Cardiac septum (tissue), 1 donor: Measurements from ENCODE around the gene METTL15. TPM values are rescaled to one million over a fixed set of nuclear protein-coding genes. Genes with fewer than 3 reads are reported as not detected.
"Not testable (repeated sequence)": the region's sequence is repeated elsewhere in the genome, so short reads cannot be mapped to it uniquely, and the experiment has no call there.

ENCODE experiments used
- DNase-seq: peaks from one replicate; pipeline ENCODE4 v3.0.0-alpha.2; 2020; ENCODE audit warnings: low spot score
- intact Hi-C: fragments of 100-400 bp; cut with DNase I; formaldehyde crosslinking; loops from one replicate; pipeline ENCODE4 v1.14.0; 2022
- total RNA-seq: library from RNA; stranded (reverse); fragmentation: NEBNext Ultra II Directional; extraction: Animal tissue kit (Norgen Biotek cat#: 25700); gene quantifications from one replicate; pipeline ENCODE4 v1.2.1, GENCODE V29; 2021
- donor health status: DM: no; HTN: no; CAD: no.

Gene METTL15
- total RNA-seq, 1 donor from 2014 or later: 10.9 TPM

DNA sequence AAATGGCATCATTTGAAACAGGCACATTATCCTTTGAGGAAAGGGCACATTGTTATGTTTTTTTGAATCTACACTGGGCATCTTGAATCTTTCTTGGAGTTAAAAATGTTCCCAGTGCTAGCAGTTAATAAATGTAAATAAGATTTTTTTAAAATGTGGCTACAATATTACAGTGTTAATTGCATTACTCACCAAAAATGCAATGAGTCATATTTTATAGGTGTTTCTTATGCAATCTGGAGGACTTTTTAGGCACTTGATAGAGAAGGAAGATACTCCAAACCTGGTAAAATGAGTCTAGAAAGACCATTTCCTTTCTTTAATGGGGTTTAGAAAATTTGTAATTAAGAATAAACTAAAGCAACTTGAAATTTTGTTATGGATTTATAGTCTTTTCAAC is 238.0 kb downstream of the METTL15 start:
- no peak for DNase-seq

DNA sequence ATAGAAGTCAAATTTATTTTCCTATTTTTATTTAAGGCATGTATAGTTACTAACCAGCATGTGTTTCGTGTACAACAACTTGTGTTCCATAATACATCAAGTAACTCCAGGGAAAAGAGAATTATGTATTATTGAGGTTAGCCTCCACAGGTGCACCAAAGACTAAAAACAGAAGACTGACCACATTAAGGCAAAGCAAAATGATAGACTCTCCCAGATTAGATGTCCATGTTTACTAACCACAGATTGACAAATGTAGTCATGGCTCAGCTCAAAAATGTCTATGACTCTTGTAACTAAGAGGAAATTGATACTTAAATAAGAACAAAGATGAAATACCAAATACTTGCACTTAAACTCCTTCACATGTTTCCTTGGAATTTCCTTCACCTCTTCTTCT is 238.5 kb downstream of the METTL15 start:
- intact Hi-C loops: no loop called here
- DNase-seq: no peak

More for the DNA sequence above, 238.0 kb downstream of the METTL15 start:
- intact Hi-C loops: no loop called here

DNA sequence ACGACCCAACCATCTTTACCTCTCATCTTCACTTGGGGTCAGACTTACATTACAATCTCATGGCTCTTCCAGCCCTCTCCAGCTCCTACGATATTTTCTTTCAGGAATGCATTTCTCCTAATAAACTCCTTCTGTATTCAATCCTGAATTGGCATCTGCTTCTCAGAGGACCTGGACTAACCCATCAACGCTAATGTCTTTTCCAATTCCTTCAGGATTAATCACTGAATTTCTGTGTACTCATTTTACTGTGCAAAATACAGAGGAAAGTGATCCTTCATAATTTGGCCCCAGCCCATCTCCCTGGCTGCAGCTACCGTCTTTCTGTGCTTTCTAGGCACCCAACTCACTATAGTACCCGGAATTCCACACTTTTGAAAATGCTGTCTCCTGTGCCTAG is 239.2 kb downstream of the METTL15 start:
- DNase-seq: no peak
- intact Hi-C loops: no loop called here

DNA sequence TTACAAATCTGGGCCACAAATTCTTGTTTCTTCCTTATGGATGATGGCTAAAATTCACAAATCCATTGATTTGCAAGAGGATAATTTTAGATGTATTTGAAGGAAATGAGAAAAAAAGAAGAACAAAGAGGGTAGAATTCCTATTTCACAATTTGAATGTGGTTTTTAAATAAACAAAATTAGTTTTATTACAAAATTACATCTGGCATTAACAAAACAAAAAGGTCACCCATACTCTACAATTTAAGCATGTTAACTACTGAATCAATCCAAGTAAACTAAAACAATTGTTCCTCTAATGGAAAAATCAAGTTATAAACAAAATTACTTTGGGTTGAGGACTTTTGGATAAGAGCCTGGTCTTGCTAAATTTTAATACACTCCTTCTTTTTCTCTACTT is 242.0 kb downstream of the METTL15 start:
- intact Hi-C loops: no loop called here
- no peak for DNase-seq

DNA sequence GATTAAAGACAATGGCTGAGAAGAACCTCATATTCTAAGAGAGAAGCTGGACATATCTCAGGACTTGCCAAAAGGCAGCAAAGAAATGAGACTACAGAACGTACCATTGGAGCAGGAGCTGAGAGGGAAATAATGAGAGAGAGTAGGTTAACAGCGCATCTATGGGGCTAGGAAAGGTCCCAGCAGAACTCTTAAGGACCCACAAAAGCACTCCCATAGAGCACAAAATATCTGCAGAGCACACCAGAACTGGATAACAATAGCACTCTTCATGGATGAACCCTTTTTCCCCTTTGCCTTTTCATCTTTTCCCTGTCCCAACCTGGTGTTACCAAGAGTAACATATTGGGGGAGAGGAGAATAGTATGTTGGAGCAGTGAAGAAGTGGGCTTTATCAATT is 245.8 kb downstream of the METTL15 start:
- intact Hi-C loops: no loop called here
- DNase-seq: no peak

DNA sequence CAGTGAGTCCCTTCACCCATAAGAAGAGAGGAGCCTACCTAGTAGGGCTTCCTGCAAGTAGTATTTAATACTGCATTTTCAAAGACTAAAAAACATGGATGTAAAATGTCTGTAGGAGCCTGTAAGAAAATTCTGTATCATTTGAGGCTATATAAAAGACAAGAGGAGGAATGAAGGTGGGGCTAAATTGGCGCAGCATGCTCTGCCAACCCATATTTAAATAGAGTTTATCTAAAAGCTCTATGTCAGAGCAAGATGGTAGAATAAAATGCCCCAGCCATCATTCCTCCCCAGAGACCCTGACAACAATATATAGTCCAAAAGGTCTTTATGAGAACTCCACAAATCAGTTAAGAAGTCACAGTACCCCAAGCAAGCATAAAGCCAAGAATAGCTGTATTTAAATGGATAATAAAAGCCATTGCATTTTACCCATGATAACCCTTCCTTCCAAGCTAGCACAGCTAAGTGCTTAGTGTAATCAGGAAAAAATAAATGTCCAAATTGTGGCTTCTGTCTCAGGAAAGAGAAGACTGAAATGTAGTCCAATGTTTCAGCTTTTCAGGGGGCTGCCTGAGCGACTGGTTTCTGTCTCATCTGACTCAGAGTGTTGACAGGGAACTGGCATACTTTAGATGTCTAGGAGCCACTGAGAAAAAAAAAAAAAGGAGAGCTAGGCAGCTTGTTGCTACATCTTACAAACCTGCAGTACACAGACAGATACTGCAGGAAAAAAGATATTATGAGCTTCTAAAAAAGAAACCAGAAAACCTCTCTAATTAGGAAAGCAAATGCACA is 258.6 kb downstream of the METTL15 start:
- intact Hi-C loops: no loop called here
- no peak for DNase-seq

DNA sequence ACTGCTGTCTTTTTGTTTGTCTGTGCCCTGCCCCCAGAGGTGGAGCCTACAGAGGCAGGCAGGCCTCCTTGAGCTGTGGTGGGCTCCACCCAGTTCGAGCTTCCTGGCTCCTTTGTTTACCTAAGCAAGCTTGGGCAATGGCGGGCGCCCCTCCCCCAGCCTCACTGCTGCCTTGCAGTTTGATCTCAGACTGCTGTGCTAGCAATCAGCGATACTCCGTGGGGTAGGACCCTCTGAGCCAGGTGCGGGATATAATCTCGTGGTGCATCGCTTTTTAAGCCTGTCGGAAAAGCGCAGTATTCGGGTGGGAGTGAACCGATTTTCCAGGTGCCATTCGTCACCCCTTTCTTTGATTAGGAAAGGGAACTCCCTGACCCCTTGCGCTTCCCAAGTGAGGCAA is 269.9 kb downstream of the METTL15 start:
- DNase-seq, intact Hi-C loops: not testable (repeated sequence)

Other genes starting within 250 kb of the METTL15 start
- 0.27 TPM for gene KIF18A, start 232 bp upstream of the METTL15 start, total RNA-seq